Aorta (tissue), 5 donors: ENCODE data around the gene PDE4B. TPM values are rescaled to one million over a fixed set of nuclear protein-coding genes. Genes with fewer than 3 reads are reported as not detected.
A peak's percentile ranks its signal among the peaks of the same experiment; 100 is the strongest.

Source experiments
- ATAC-seq: fragments of 200-7000 bp; cut with Tn5 transposase; one replicate; pipeline ENCODE4 v1.9.1; 2022; ENCODE audit warnings: moderate library complexity; ENCODE audit not compliant: low FRiP score
- DNase-seq, 2 donors: peaks; one replicate each; pipeline ENCODE4 v3.0.0-alpha.2; 2020
- H3K27ac ChIP-seq, 2 donors: one replicate each; pipeline ENCODE4 v1.5.1; 2013; ENCODE audit warnings: low read length in 2 of 2, mild to moderate bottlenecking in 2 of 2, moderate library complexity in 2 of 2, control low read depth in 1 of 2, inconsistent platforms in 1 of 2, low read depth in 1 of 2
- H3K27me3 ChIP-seq, 2 donors: one replicate each; pipeline ENCODE4 v1.6.1; 2013; ENCODE audit warnings: control low read depth in 1 of 2, low read length in 1 of 2, mild to moderate bottlenecking in 1 of 2, moderate library complexity in 1 of 2; ENCODE audit not compliant: insufficient read depth in 2 of 2, control insufficient read depth in 1 of 2
- H3K36me3 ChIP-seq, 2 donors: one replicate each; pipeline ENCODE4 v1.6.1; 2013; ENCODE audit warnings: control low read depth in 1 of 2, low read length in 1 of 2, mild to moderate bottlenecking in 1 of 2; ENCODE audit not compliant: insufficient read depth in 2 of 2, control insufficient read depth in 1 of 2
- H3K4me1 ChIP-seq, 2 donors: one replicate each; pipeline ENCODE4 v1.6.1; 2013; ENCODE audit warnings: low read length in 2 of 2, control low read depth in 1 of 2, mild to moderate bottlenecking in 1 of 2, moderate library complexity in 1 of 2; ENCODE audit not compliant: insufficient read depth in 2 of 2, control insufficient read depth in 1 of 2
- H3K4me3 ChIP-seq, 2 donors: one replicate each; pipeline ENCODE4 v1.5.1; 2013; ENCODE audit warnings: low read length in 2 of 2, control low read depth in 1 of 2, mild to moderate bottlenecking in 1 of 2
- H3K9me3 ChIP-seq: one replicate; pipeline ENCODE4 v1.6.1; 2013; ENCODE audit warnings: mild to moderate bottlenecking, low read length; ENCODE audit not compliant: control insufficient read depth
- WGBS, 2 donors: extraction: QIAGEN DNeasy Blood & Tissue Kit; methylation state at CpG; one replicate each; pipeline ENCODE4 v1.1.7; 2013; 5-methylcytosine and 5-hydroxymethylcytosine counted together
- intact Hi-C, 2 donors: fragments of 100-400 bp; cut with DNase I; formaldehyde crosslinking; loops; one replicate each; pipeline versions ENCODE4 v1.14.2 to v1.15.0; 2022
- polyA plus RNA-seq, 2 donors: library from polyadenylated mRNA; stranded (reverse); fragments of 200-250 nt; gene quantifications; one replicate each; pipeline ENCODE4 v1.2.3, GENCODE V29; 2013
- total RNA-seq, 2 donors: library from RNA; stranded (reverse); fragmentation: NEBNext Ultra II Directional; extraction: Animal tissue kit (Norgen Biotek cat#: 25700); gene quantifications; one replicate each; pipeline ENCODE4 v1.2.1, GENCODE V29; 2021
- donor health status: healthy with polysubstance abuse.
- donor health status: Bipolar disorder and iron deficiency.
- donor health status: DM: no; HTN: no; CAD: no.
- donor health status: DM: no; HTN: no; CAD: no.
- donor health status: DM: yes; HTN: yes; CAD: no.

The PDE4B gene
- total and polyA plus RNA-seq, 4 donors, result 4.8 to 24.5 (median 12.5) TPM

DNA sequence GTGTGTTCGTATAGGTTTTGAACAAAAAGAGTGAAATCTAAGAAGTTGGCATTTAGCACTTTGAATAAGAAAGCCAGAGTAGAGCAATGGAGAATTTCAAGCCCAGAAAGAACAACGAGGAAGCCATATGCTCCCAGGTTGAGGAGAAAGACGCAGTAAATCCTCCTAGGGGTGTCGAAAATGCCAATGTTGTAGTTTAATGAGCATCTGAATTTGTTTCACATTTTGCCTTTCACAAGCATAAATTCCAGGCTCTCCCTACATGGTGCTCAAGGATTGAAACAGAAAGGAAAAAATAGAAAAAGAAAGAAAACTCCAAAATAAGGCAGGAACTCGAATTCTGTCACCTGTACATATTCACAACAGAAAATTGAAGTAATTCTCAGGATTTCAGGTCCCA lies 476.5 kb downstream of the PDE4B start:
- H3K27ac ChIP-seq, result no peak overlapping the region

GRCh38 chr1:66270119-66270812 lies 477.6 kb downstream of the PDE4B start:
- intact Hi-C loops, result loop anchor here (2.0 to 5.0 kb wide), 3 partner anchors 47 to 62 kb away; no protein-coding TSS in a partner anchor
- Histone ChIP-seq H3K27me3 (no peaks in the 10 kb centered on the region), H3K27ac (peak overlapping the region in 1 of 2 donors; percentile 59), H3K9me3 (no peaks in the 10 kb centered on the region), H3K36me3 (no peaks in the 10 kb centered on the region), H3K4me1 (peaks cover 0 to 2% of the 10 kb centered on the region in 2 donors), H3K4me3 (no peak overlapping the region)
- DNase-seq, result peak in 1 of 2 donors; percentile 52
- peak; percentile 76 for ATAC-seq
- 58 to 65% methylated on average over 5 of the region's 5 CpGs for WGBS, 2 donors

More for the DNA sequence above, 476.5 kb downstream of the PDE4B start:
- Histone ChIP-seq H3K27me3 (no peaks in the 10 kb centered on the region), H3K36me3 (no peaks in the 10 kb centered on the region), H3K9me3 (no peaks in the 10 kb centered on the region), H3K4me3 (peak overlapping the region in 1 of 2 donors; percentile 20), H3K4me1 (peaks cover 0 to 2% of the 10 kb centered on the region in 2 donors)
- 60 to 71% methylated on average over 5 of the region's 5 CpGs for WGBS, 2 donors
- ATAC-seq (no peak), DNase-seq (no peak)
- intact Hi-C loops, result loop anchor here in 1 of 2 donors (5.0 kb wide), 1 partner anchor 53 kb away; no protein-coding TSS in a partner anchor

DNA sequence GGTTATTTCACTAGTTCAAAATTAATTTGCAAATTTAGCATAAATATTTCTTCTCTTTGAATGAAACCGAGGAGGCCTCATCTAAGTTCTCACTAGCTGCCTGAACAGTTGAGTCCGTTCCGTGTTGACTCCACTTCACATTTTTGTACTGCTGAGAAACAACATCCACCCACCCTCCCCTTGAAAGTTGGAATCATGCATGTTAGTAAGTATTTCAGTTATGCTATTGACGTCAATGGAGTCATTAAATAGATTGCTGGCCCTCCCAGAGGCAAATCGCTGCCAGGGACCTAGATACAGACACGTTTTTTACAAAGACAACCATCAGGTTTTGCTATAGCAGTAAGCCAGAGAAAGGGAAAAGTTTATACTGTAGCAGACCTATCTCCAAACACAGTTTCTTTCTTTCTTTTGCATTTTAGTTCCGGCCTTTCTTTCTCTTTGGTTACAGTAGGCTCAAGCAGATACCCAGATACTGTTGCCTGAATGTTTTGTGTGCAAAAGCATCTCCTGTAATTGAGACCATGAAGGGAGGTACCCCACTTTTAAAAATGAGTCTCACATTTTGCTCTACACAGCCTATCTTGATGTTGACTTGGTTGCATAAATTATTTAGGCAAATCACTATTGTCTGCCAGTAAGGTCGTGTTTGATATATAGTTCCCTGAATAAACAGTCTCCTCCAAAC lies 478.7 kb downstream of the PDE4B start:
- ATAC-seq (peak; percentile 95), DNase-seq (peak; percentile 82 to 84)
- intact Hi-C loops, result loop anchor here (2.0 to 5.0 kb wide), 3 partner anchors 46 to 61 kb away; no protein-coding TSS in a partner anchor
- Histone ChIP-seq H3K4me3 (no peak overlapping the region), H3K36me3 (no peaks in the 10 kb centered on the region), H3K9me3 (no peaks in the 10 kb centered on the region), H3K27me3 (no peaks in the 10 kb centered on the region), H3K27ac (peak overlapping the region; percentile 58 to 59), H3K4me1 (peaks cover 0 to 2% of the 10 kb centered on the region in 2 donors)
- WGBS, 2 donors, result 2 to 4% methylated on average over 8 of the region's 8 CpGs

DNA sequence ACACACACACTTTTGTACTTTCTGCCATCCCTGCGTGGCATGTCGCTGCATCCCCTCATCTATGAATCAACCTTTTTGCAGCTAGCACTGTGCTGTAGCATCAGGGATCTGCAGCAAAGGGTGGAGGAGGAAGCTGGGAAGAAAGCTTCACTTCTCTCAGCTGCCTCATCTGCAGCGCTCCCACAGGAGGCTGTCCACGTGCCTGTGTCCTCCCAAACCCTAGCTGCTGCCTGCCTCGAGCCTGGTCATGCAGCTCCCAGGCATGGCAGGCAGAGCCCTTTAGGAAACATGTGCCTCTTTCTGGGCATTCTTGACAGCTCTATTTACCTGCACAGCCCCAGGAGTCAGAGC lies 479.2 kb downstream of the PDE4B start:
- peak; percentile 80 for ATAC-seq
- Histone ChIP-seq H3K27ac (peak overlapping the region in 1 of 2 donors; percentile 58), H3K36me3 (no peaks in the 10 kb centered on the region), H3K4me3 (no peak overlapping the region), H3K9me3 (no peaks in the 10 kb centered on the region), H3K27me3 (no peaks in the 10 kb centered on the region), H3K4me1 (peaks cover 0 to 2% of the 10 kb centered on the region in 2 donors)
- WGBS, 2 donors, result 5 to 6% methylated on average over 5 of the region's 5 CpGs
- intact Hi-C loops, result loop anchor here (2.0 to 5.0 kb wide), 3 partner anchors 45 to 60 kb away; no protein-coding TSS in a partner anchor
- peak; percentile 76 to 84 for DNase-seq

GRCh38 chr1:66273656-66274055 lies 481.0 kb downstream of the PDE4B start:
- Histone ChIP-seq H3K4me3 (no peak overlapping the region), H3K9me3 (no peaks in the 10 kb centered on the region), H3K4me1 (peaks cover 0 to 2% of the 10 kb centered on the region in 2 donors), H3K27ac (no peak overlapping the region), H3K27me3 (no peaks in the 10 kb centered on the region), H3K36me3 (no peaks in the 10 kb centered on the region)
- DNase-seq (no peak), ATAC-seq (no peak)
- WGBS, 2 donors, result 77 to 80% methylated on average over 2 of the region's 2 CpGs
- intact Hi-C loops, result loop anchor here in 1 of 2 donors (5.0 kb wide), 2 partner anchors 44 to 59 kb away; no protein-coding TSS in a partner anchor

DNA sequence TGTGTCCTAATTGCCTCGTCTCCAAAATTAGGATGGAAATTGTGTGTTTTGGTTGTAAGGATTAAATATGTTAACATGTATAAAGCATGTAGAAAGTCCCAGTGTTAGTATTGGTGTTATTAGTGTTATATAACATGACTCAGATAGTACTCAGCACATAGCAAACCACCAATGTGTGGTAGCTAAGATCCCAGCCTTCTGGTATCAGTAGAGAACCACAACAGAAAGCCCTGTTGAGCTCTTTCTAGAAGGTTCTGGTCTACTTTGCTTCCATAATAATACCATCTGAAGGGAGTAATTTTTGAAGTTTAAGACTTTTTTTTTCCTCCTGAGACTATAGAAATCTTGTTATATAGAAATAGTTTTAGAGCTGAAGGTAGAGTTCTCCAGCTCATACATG lies 481.9 kb downstream of the PDE4B start:
- WGBS, 2 donors, result 85 to 97% methylated on average over 1 of the region's 1 CpG
- Histone ChIP-seq H3K4me3 (no peak overlapping the region), H3K4me1 (peaks cover 0 to 2% of the 10 kb centered on the region in 2 donors), H3K36me3 (no peaks in the 10 kb centered on the region), H3K27ac (no peak overlapping the region), H3K9me3 (no peaks in the 10 kb centered on the region), H3K27me3 (no peaks in the 10 kb centered on the region)
- intact Hi-C loops, result loop anchor here in 1 of 2 donors (5.0 kb wide), 2 partner anchors 43 to 58 kb away; no protein-coding TSS in a partner anchor
- no peak for DNase-seq
- ATAC-seq, result no peak

- 87 to 92% methylated on average over 1 of the region's 1 CpG for WGBS, 2 donors
- Histone ChIP-seq H3K27ac (no peak overlapping the region), H3K9me3 (no peaks in the 10 kb centered on the region), H3K27me3 (no peaks in the 10 kb centered on the region), H3K4me1 (peaks cover 0 to 2% of the 10 kb centered on the region in 2 donors), H3K36me3 (no peaks in the 10 kb centered on the region), H3K4me3 (no peak overlapping the region)
- no peak for DNase-seq
- intact Hi-C loops, result no loop called here
- ATAC-seq, result no peak
These were observed 482.4 kb downstream of the PDE4B start for GRCh38 chr1:66275083-66275482.

DNA sequence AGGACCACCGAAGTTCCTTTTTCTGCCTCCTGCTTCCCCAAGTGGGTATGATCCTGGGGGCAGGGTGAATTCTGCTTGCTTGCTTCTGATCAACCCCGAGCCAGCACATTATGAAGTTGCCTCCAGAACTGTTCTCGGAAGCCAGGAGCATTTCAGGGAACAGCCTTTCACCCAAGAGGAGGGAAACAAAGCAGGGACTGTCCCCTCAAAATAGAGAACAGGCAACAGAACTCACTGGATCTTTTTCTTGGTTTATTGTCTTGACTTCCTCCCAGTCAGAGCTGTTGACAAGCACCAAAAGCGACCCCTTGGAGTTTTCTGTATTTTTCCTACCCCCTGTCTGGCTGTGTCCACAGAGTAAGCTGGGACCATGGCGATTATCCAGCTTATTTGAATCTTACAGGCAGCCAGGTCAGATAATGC lies 482.9 kb downstream of the PDE4B start:
- no peak overlapping the region for H3K4me3 ChIP-seq
- peak overlapping the region in 1 of 2 donors; percentile 40 for H3K27ac ChIP-seq
- ATAC-seq, result no peak
- WGBS, 2 donors, result 26 to 34% methylated on average over 5 of the region's 5 CpGs
- DNase-seq, result peak in 1 of 2 donors; percentile 69
- no peaks in the 10 kb centered on the region for H3K36me3 ChIP-seq
- intact Hi-C loops, result no loop called here
- no peaks in the 10 kb centered on the region for H3K9me3 ChIP-seq
- no peaks in the 10 kb centered on the region for H3K4me1 ChIP-seq
- no peaks in the 10 kb centered on the region for H3K27me3 ChIP-seq
